Keratinocyte (primary cell): Measurements from ENCODE around the gene RNU5B-1. TPM values are rescaled to one million over a fixed set of nuclear protein-coding genes. Genes with fewer than 3 reads are reported as not detected.

Experiments
- DNase-seq: peaks from one replicate; pipeline ENCODE4 v3.0.0-alpha.2; 2011; ENCODE audit warnings: low read depth, missing footprints, low spot score
- FAIRE-seq: peaks from 2 replicates; lab custom pipeline; 2011; peaks lifted over from hg19 to GRCh38; lab: Jason Lieb, UNC
- H2AFZ ChIP-seq: 2 replicates; pipeline ENCODE4 v1.6.0; 2012; ENCODE audit warnings: low read length, control low read depth, inconsistent platforms; ENCODE audit not compliant: control insufficient read depth
- H3K27ac ChIP-seq: 2 replicates; pipeline ENCODE4 v1.5.1; 2011; ENCODE audit warnings: low read length; ENCODE audit not compliant: control insufficient read depth, insufficient read depth
- H3K27me3 ChIP-seq: 3 replicates; pipeline ENCODE4 v1.6.0; 2011; ENCODE audit warnings: low read length; ENCODE audit not compliant: control insufficient read depth, insufficient read depth; ENCODE audit errors: extremely low read depth
- H3K36me3 ChIP-seq, 2 experiments: 2 replicates in 1 of 2; 3 replicates in 1 of 2; pipeline ENCODE4 v1.5.1; 2011; ENCODE audit warnings: low read length in 2 of 2, mild to moderate bottlenecking in 1 of 2; ENCODE audit not compliant: control insufficient read depth in 2 of 2, insufficient read depth in 2 of 2; ENCODE audit errors: extremely low read depth in 1 of 2
- H3K4me1 ChIP-seq: 3 replicates; pipeline ENCODE4 v1.5.1; 2011; ENCODE audit warnings: low read length; ENCODE audit not compliant: control insufficient read depth, insufficient read depth; ENCODE audit errors: extremely low read depth
- H3K4me2 ChIP-seq: 3 replicates; pipeline ENCODE4 v1.6.0; 2011; ENCODE audit warnings: low read depth, low read length; ENCODE audit not compliant: control insufficient read depth, insufficient read depth; ENCODE audit errors: extremely low read depth
- H3K4me3 ChIP-seq, 3 experiments: fragments of 200-600 bp in 1 of 3; sonication (generic) in 1 of 3; 2 replicates in 2 of 3; 3 replicates in 1 of 3; pipeline ENCODE4 v1.5.1; 2011 to 2016; ENCODE audit warnings: low read length in 3 of 3, mild to moderate bottlenecking in 3 of 3, control low read depth in 2 of 3, inconsistent platforms in 1 of 3, low read depth in 1 of 3, mixed read lengths in 1 of 3, mixed run types in 1 of 3, moderate library complexity in 1 of 3; ENCODE audit not compliant: control insufficient read depth in 2 of 3, insufficient read depth in 2 of 3; ENCODE audit errors: extremely low read depth in 1 of 3
- H3K79me2 ChIP-seq: 2 replicates; pipeline ENCODE4 v1.6.0; 2012; ENCODE audit warnings: low read length; ENCODE audit not compliant: control insufficient read depth, insufficient read depth
- H3K9ac ChIP-seq: 3 replicates; pipeline ENCODE4 v1.6.0; 2011; ENCODE audit warnings: low read length; ENCODE audit not compliant: control insufficient read depth, insufficient read depth; ENCODE audit errors: extremely low read depth
- H3K9me1 ChIP-seq: 3 replicates; pipeline ENCODE4 v1.6.0; 2011; ENCODE audit warnings: low read length; ENCODE audit not compliant: control insufficient read depth, insufficient read depth; ENCODE audit errors: extremely low read depth
- H3K9me3 ChIP-seq: 2 replicates; pipeline ENCODE4 v1.5.1; 2012; ENCODE audit warnings: low read depth, low read length; ENCODE audit not compliant: control insufficient read depth
- H4K20me1 ChIP-seq: 3 replicates; pipeline ENCODE4 v1.6.0; 2011; ENCODE audit warnings: low read length; ENCODE audit not compliant: control insufficient read depth, insufficient read depth; ENCODE audit errors: extremely low read depth
- CTCF ChIP-seq, 3 experiments: IDR thresholded peaks in 1 of 3; conservative IDR thresholded peaks in 1 of 3; optimal IDR thresholded peaks in 1 of 3; 2 replicates in 2 of 3; 3 replicates in 1 of 3; pipeline versions ENCODE3 to v1.5.1; 2011; ENCODE audit warnings: low read length in 3 of 3, mild to moderate bottlenecking in 3 of 3, moderate library complexity in 2 of 3, control low read depth in 1 of 3, inconsistent platforms in 1 of 3; ENCODE audit not compliant: insufficient read depth in 2 of 3; ENCODE audit errors: extremely low read depth in 1 of 3
- EZH2 ChIP-seq: IDR thresholded peaks from one replicate; pipeline ENCODE4 v1.6.1; 2012; ENCODE audit warnings: inconsistent platforms, mild to moderate bottlenecking, low read length, moderate library complexity
- dilution Hi-C: fragments of 300-500 bp; cut with MboI; formaldehyde crosslinking; loops from one replicate; pipeline ENCODE4 v1.7.0; 2020; ENCODE audit warnings: low sequenced_read_pairs; ENCODE audit not compliant: extremely low pct_ligation_motif_present
- polyA plus RNA-seq, 5 experiments: library from polyadenylated mRNA; depleted of rRNA in 3 of 5; stranded (reverse) in 3 of 5; stranded (forward) in 1 of 5; unstranded in 1 of 5; fragments of >200 nt; gene quantifications; 1 replicate in 1 of 5; 2 replicates in 3 of 5; 3 replicates in 1 of 5; pipeline versions ENCODE4 v1.2.1 to v1.2.3, GENCODE V29; 2011 to 2012; ENCODE audit warnings: missing spikeins in 2 of 5, low read depth in 1 of 5, low replicate concordance in 1 of 5

Gene RNU5B-1
- polyA plus RNA-seq, 1 donor (not counting 4 experiments of a cell fraction or from before 2014, with no cell fraction given) = not detected

DNA sequence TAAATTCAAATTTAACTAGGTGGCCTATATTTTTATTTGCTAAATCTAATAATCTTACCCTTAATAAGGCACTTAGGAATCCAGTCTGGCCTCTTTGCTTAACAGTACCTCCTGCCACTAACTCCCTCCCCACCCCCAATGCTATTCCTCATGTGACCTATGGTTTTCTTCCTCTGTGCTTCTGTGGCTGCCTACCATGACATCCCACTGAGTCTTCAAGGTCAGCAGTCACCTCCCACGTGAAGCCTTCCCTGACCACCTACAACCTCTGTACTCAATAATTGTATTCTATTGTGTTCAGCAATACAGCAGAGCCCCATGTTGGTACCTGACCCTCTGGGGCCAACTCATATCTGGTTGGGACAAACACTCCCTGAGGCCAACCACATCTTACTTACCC, 27.5 kb upstream of the RNU5B-1 start:
- TF ChIP-seq CTCF (optimal IDR thresholded peaks at IDR 0.05 in 1 of 3, IDR thresholded peaks at IDR 0.05 in 1 of 3, conservative IDR thresholded peaks at IDR 0.05 in 1 of 3; ENCODE audit: extremely low read depth in 1 of 3, insufficient read depth in 2 of 3, low read length in 3 of 3) (no peak), EZH2 (no peak)
- no peak for FAIRE-seq
- Histone ChIP-seq H3K9me1 (no peaks in the 10 kb centered on the region), H3K9me3 (no peaks in the 10 kb centered on the region), H3K4me1 (no peaks in the 10 kb centered on the region), H3K79me2 (no peaks in the 10 kb centered on the region), H3K36me3 (no peaks in the 10 kb centered on the region), H3K9ac (no peak overlapping the region), H3K4me2 (no peak overlapping the region), H3K4me3 (no peak overlapping the region), H2AFZ (no peak overlapping the region), H3K27me3 (no peaks in the 10 kb centered on the region), H3K27ac (no peak overlapping the region), H4K20me1 (no peaks in the 10 kb centered on the region)
- DNase-seq = no peak
- dilution Hi-C loops = no loop called here

DNA sequence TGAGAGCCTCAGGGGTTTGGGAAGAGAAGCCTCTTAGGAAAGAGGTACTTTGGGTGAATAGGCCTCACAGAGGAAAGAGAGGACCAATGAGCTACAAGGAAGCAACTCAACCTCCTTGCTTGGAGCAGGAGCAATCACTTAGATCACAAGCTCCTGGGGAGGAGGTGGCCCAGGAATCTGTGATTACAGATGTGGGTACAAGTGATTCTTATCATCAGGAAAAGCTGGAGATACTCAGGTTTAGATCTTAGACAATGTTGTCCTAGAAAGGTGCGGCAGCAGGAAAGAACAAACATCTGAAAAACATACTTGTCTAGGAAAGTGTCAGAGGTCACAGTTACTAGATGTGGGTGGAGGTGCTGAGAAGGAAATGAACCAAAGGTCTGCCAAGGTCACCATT, 26.0 kb upstream of the RNU5B-1 start:
- no peaks in the 10 kb centered on the region for H3K4me1 ChIP-seq
- no peaks in the 10 kb centered on the region for H3K9me1 ChIP-seq
- no peaks in the 10 kb centered on the region for H3K36me3 ChIP-seq
- FAIRE-seq = no peak
- H3K9ac ChIP-seq = no peak overlapping the region
- TF ChIP-seq CTCF (optimal IDR thresholded peaks at IDR 0.05 in 1 of 3, IDR thresholded peaks at IDR 0.05 in 1 of 3, conservative IDR thresholded peaks at IDR 0.05 in 1 of 3; ENCODE audit: extremely low read depth in 1 of 3, insufficient read depth in 2 of 3, low read length in 3 of 3) (no peak), EZH2 (no peak)
- DNase-seq = no peak
- no peaks in the 10 kb centered on the region for H3K9me3 ChIP-seq
- H3K4me2 ChIP-seq = no peak overlapping the region
- H2AFZ ChIP-seq = no peak overlapping the region
- no peak overlapping the region for H3K27ac ChIP-seq
- H3K79me2 ChIP-seq = no peaks in the 10 kb centered on the region
- H4K20me1 ChIP-seq = no peaks in the 10 kb centered on the region
- no peak overlapping the region for H3K4me3 ChIP-seq
- no peaks in the 10 kb centered on the region for H3K27me3 ChIP-seq
- dilution Hi-C loops = no loop called here
